ENCODE data around the gene TGFBR3. TPM values are rescaled to one million over a fixed set of nuclear protein-coding genes. Genes with fewer than 3 reads are reported as not detected.

The TGFBR3 gene
- total RNA-seq, 1 experiment from 2014 or later, result 2.4 TPM

DNA sequence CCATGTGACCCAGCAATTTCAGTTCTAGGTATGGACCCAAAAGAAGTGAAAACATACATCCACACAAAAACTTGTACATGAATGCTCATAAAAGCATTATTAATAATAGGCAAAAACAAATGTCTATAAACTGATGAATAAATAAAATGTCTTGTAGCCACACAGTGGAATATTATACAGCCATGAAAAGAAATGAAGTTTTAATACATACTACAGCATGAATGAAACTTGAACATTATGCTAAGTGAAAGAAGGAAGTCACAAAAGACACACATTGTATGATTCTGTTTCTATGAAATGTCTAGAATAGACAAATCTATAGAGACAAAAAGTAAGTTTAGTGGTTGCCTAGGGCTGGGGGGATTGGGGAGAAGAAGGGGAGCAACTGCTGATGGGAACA lies 255.1 kb downstream of the TGFBR3 start:
- Mint-ChIP-seq H3K36me3 (ENCODE audit: insufficient read depth in 1 of 3, low read depth in 3 of 3) (peaks cover 0 to 5% (median 0%) of the 10 kb centered on the region in 3 experiments; a peak in 3 of 7 replicates), H3K4me1 (peaks cover 19 to 25% of the 10 kb centered on the region in 2 experiments), H3K27ac (no peak overlapping the region), H3K27me3 (ENCODE audit: low read depth) (peaks cover 2% of the 10 kb centered on the region; the same call in 1 of the 2 replicates), H3K4me3 (no peak overlapping the region), H3K9me3 (peaks cover 4% of the 10 kb centered on the region in 2 experiments; a peak in 2 of 5 replicates)
- no peaks in the 10 kb centered on the region for H3K79me1 ChIP-seq (ENCODE audit: insufficient read depth, low read depth, low read length, poor library complexity, severe bottlenecking)
- no peak overlapping the region for H3K18ac ChIP-seq (ENCODE audit: insufficient read length, low read depth, low read length)
- no peak overlapping the region for H4K8ac ChIP-seq (replicated peaks; ENCODE audit: insufficient read length, low read depth, low read length)
- H3K14ac ChIP-seq (ENCODE audit: insufficient read depth, low read length), result no peak overlapping the region
- no peaks in the 10 kb centered on the region for H3K23me2 ChIP-seq (ENCODE audit: insufficient read length, low read depth, low read length, poor library complexity, severe bottlenecking)
- H3K9me3 ChIP-seq (ENCODE audit: control insufficient read depth, low read depth, low read length), result no peaks in the 10 kb centered on the region
- no peak overlapping the region for H2BK120ac ChIP-seq (ENCODE audit: low read depth, low read length, poor library complexity, severe bottlenecking)
- TF ChIP-seq, protein P1, sequence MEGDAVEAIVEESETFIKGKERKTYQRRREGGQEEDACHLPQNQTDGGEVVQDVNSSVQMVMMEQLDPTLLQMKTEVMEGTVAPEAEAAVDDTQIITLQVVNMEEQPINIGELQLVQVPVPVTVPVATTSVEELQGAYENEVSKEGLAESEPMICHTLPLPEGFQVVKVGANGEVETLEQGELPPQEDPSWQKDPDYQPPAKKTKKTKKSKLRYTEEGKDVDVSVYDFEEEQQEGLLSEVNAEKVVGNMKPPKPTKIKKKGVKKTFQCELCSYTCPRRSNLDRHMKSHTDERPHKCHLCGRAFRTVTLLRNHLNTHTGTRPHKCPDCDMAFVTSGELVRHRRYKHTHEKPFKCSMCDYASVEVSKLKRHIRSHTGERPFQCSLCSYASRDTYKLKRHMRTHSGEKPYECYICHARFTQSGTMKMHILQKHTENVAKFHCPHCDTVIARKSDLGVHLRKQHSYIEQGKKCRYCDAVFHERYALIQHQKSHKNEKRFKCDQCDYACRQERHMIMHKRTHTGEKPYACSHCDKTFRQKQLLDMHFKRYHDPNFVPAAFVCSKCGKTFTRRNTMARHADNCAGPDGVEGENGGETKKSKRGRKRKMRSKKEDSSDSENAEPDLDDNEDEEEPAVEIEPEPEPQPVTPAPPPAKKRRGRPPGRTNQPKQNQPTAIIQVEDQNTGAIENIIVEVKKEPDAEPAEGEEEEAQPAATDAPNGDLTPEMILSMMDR (conservative IDR thresholded peaks at IDR 0.05), result no peak
- no peak overlapping the region for H3T11ph ChIP-seq (ENCODE audit: low read length)
- no peak overlapping the region for H2BK20ac ChIP-seq (ENCODE audit: low read depth, low read length, poor library complexity, severe bottlenecking)
- H3K9ac ChIP-seq (ENCODE audit: extremely low read depth, insufficient read length, low read length), result no peak overlapping the region
- no peaks in the 10 kb centered on the region for H4K20me1 ChIP-seq (ENCODE audit: control insufficient read depth, insufficient read depth, insufficient read length)
- no peak overlapping the region for H3K27ac ChIP-seq (ENCODE audit: insufficient read length, low read depth, low read length)
- no peaks in the 10 kb centered on the region for H3K79me2 ChIP-seq (ENCODE audit: insufficient read depth, low read length)
- H2BK12ac ChIP-seq (ENCODE audit: insufficient read length, low read depth, low read length), result no peak overlapping the region
- no peak overlapping the region for H3K56ac ChIP-seq (ENCODE audit: insufficient read length, low read depth, low read length)
- H2AK5ac ChIP-seq (ENCODE audit: insufficient read length, low read length), result no peak overlapping the region
- H2BK5ac ChIP-seq (ENCODE audit: insufficient read length, low read length), result no peak overlapping the region
- H3K27me3 ChIP-seq (ENCODE audit: insufficient read depth, low read length), result no peaks in the 10 kb centered on the region
- H3K4ac ChIP-seq (ENCODE audit: low read depth, low read length), result no peak overlapping the region
- peaks cover 6% of the 10 kb centered on the region; the same call in 1 of the 2 replicates for H3K4me1 ChIP-seq (ENCODE audit: insufficient read depth, low read length)
- H2BK15ac ChIP-seq (ENCODE audit: low read depth, low read length), result no peak overlapping the region
- no peak for DNase-seq
- no peak overlapping the region for H3K4me2 ChIP-seq (ENCODE audit: insufficient read depth, insufficient read length, low read length)
- H3K23ac ChIP-seq (ENCODE audit: insufficient read length, low read depth, low read length), result no peak overlapping the region
- H4K91ac ChIP-seq (ENCODE audit: insufficient read length, low read depth, low read length), result no peak overlapping the region
- H4K5ac ChIP-seq (ENCODE audit: insufficient read length, low read depth, low read length), result no peak overlapping the region
- no peak overlapping the region for H2AFZ ChIP-seq (ENCODE audit: low read length)

Other genes starting within 250 kb of the TGFBR3 start
- gene BRDT, start 63.2 kb upstream of the TGFBR3 start, total RNA-seq (2021), result 0.15 TPM in 2 replicates
- gene EPHX4, start 143.8 kb upstream of the TGFBR3 start, total RNA-seq (2021), result 0.70 and 0.72 TPM in 2 replicates
- gene SETSIP, start 189.3 kb upstream of the TGFBR3 start, total RNA-seq (2021), result 0.35 TPM in 2 replicates
- gene BTBD8, start 194.2 kb upstream of the TGFBR3 start, total RNA-seq (2021), result 1.4 and 1.7 TPM in 2 replicates